ENCODE results near the gene SURF2. TPM values are rescaled to one million over a fixed set of nuclear protein-coding genes. Genes with fewer than 3 reads are reported as not detected.
"Not testable (repeated sequence)": the region's sequence is repeated elsewhere in the genome, so short reads cannot be mapped to it uniquely, and the experiment has no call there.

SURF2 gene
- total RNA-seq, 1 experiment from 2014 or later, result 20.6 TPM

DNA sequence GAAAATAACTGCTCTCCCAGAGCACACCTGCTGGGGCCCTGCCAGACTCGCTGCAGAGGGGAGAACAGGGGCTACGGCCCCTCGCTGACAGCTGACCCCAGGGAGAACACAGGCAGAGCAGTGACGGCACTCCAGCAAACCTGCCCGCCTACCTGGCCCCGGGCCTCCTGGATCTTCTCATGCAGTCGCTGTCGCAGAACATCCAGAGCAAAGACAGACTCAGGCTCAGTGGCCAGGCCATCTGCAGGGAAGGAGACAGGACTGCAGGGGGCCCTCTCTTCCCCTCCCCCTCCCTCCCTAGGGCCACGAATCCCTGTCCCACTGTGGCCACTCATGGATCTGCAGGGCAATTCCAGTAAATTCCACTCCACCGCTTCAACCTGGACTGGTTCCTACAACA, 22.8 kb upstream of the SURF2 start:
- no peak for DNase-seq

DNA sequence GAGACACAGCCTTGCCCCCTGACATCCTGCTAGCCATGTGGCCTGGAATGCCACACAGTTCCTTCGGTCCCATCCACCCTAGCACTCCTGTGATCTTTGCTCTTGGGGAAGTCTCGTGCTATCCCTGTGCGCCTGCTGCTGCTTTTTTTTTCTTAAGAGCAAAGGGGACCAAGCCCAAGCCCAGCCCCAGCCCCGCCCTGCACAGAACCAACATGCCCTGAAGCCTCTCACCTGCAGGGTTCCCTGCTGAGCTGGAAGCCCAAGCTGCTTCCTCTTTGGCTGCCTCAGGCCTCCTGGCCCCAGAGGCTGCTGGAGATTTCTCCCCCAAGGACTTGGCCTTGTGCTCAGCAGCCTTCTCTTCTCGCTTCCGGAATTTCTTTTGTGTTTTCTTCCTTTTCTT, 22.2 kb upstream of the SURF2 start:
- no TSS peak for BruUV-seq (replicated peaks)
- Mint-ChIP-seq H3K36me3 (ENCODE audit: insufficient read depth, unreplicated experiment) (peaks cover 52% of the 10 kb centered on the region), H3K9me3 (ENCODE audit: low read depth, unreplicated experiment) (no peaks in the 10 kb centered on the region), H3K4me1 (ENCODE audit: low read depth, unreplicated experiment) (peaks cover 27% of the 10 kb centered on the region), H3K4me3 (ENCODE audit: low read depth, unreplicated experiment) (peak overlapping the region; percentile 90), H3K27me3 (ENCODE audit: unreplicated experiment) (no peaks in the 10 kb centered on the region), H3K27ac (ENCODE audit: unreplicated experiment) (no peak overlapping the region)
- DNase-seq, result no peak
- TF ChIP-seq, protein P1, sequence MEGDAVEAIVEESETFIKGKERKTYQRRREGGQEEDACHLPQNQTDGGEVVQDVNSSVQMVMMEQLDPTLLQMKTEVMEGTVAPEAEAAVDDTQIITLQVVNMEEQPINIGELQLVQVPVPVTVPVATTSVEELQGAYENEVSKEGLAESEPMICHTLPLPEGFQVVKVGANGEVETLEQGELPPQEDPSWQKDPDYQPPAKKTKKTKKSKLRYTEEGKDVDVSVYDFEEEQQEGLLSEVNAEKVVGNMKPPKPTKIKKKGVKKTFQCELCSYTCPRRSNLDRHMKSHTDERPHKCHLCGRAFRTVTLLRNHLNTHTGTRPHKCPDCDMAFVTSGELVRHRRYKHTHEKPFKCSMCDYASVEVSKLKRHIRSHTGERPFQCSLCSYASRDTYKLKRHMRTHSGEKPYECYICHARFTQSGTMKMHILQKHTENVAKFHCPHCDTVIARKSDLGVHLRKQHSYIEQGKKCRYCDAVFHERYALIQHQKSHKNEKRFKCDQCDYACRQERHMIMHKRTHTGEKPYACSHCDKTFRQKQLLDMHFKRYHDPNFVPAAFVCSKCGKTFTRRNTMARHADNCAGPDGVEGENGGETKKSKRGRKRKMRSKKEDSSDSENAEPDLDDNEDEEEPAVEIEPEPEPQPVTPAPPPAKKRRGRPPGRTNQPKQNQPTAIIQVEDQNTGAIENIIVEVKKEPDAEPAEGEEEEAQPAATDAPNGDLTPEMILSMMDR (IDR thresholded peaks at IDR 0.05; ENCODE audit: unreplicated experiment), result no peak
- CTCF ChIA-PET, result interaction anchor here (0.5 to 1.3 kb wide), 2 partner anchors 92 to 146 kb away, joined by 4 read pairs; no protein-coding TSS in a partner anchor
- intact Hi-C loops (cut with micrococcal nuclease; ENCODE audit: unreplicated experiment), result no loop called here

More for the DNA sequence above, 22.8 kb upstream of the SURF2 start:
- Mint-ChIP-seq H3K9me3 (ENCODE audit: low read depth, unreplicated experiment) (peaks cover 4% of the 10 kb centered on the region), H3K4me3 (ENCODE audit: low read depth, unreplicated experiment) (no peak overlapping the region), H3K36me3 (ENCODE audit: insufficient read depth, unreplicated experiment) (peaks cover 56% of the 10 kb centered on the region), H3K27ac (ENCODE audit: unreplicated experiment) (no peak overlapping the region), H3K27me3 (ENCODE audit: unreplicated experiment) (no peaks in the 10 kb centered on the region), H3K4me1 (ENCODE audit: low read depth, unreplicated experiment) (peaks cover 33% of the 10 kb centered on the region)
- intact Hi-C loops (cut with micrococcal nuclease; ENCODE audit: unreplicated experiment), result no loop called here
- TF ChIP-seq, protein P1 (IDR thresholded peaks at IDR 0.05; ENCODE audit: unreplicated experiment), result no peak
- CTCF ChIA-PET, result no interaction called here
- BruUV-seq (replicated peaks), result no TSS peak

DNA sequence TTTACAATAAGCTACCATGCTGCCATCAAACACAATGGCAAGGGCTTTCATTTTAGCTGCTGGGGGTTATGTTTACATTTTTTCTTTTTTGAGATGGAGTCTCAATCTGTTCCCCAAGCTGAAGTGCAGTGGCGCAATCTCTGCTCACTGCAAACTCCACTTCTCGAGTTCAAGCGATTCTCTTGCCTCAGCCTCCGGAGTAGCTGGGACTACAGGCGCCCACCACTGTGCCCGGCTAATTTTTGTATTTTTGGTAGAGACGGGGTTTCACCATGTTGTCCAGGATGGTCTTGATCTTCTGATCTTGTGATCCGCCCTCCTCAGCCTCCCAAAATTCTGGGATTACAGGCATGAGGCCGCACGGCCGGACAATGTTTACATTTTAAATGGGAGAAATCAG, 21.5 kb upstream of the SURF2 start:
- Mint-ChIP-seq H3K36me3 (ENCODE audit: insufficient read depth, unreplicated experiment) (peaks cover 52% of the 10 kb centered on the region), H3K4me3 (ENCODE audit: low read depth, unreplicated experiment) (peak overlapping the region; percentile 90), H3K27ac (ENCODE audit: unreplicated experiment) (peak overlapping the region; percentile 80), H3K4me1 (ENCODE audit: low read depth, unreplicated experiment) (peaks cover 20% of the 10 kb centered on the region)
- DNase-seq; intact Hi-C loops (cut with micrococcal nuclease; ENCODE audit: unreplicated experiment); H3K9me3 Mint-ChIP-seq (ENCODE audit: low read depth, unreplicated experiment); BruUV-seq (replicated peaks); H3K27me3 Mint-ChIP-seq (ENCODE audit: unreplicated experiment): not testable (repeated sequence)
- CTCF ChIA-PET, result interaction anchor here (0.5 to 1.3 kb wide), 2 partner anchors 92 to 147 kb away, joined by 4 read pairs; no protein-coding TSS in a partner anchor

DNA sequence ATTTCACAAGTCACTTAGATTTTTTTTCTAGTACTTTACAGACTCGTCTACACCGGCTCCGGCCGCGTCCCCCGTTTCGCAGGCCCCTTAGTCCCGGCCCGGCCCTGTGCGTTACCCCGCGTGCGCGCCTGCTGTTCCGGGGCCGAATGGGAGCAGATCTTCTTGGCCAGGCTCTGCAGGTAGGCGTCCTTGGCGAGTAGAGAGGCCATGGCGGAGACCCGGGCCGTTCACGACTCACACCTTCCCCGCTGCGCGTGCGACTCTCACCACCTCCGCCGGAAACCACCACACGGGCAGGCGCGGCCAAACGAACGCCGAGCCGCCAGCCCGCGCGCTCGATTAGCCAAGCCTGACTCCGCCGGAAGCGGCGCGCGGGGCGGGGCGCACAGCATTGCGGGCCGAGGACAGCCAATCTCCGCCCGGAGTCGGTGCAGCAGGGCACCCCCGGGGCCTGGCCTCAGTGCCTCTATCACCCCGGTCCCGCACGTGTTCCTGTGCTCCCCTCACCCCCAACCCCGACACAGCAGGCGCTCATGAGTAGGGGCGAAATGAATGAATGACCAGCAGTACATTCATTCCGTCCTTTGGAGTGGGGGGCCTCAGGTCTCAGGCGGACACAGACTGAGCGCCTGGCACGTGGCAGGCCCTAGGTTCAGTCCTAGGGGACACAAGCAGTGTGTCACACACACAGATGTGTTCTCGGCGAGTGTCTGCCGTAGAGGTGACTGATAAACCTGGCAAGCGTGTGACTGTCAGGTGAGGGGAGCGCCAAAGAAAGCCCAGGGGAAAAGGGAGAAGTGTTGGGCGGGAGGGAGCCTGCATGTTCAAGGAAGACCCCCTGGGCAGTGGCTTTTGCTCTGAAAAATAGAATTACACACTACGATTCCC, 20.2 kb upstream of the SURF2 start, which contains the start of gene SURF6:
SURF6 (minus strand) TSS at position 265 of the 888 bp plus-strand sequence; CDS start at position 209, 56 bp downstream.
- Mint-ChIP-seq H3K4me1 (ENCODE audit: low read depth, unreplicated experiment) (peaks cover 13% of the 10 kb centered on the region), H3K36me3 (ENCODE audit: insufficient read depth, unreplicated experiment) (peaks cover 45% of the 10 kb centered on the region), H3K4me3 (ENCODE audit: low read depth, unreplicated experiment) (peak within 1 kb of the TSS; percentile 90), H3K27ac (ENCODE audit: unreplicated experiment) (peak within 1 kb of the TSS; percentile 80), H3K27me3 (ENCODE audit: unreplicated experiment) (no peaks in the 10 kb centered on the region), H3K9me3 (ENCODE audit: low read depth, unreplicated experiment) (no peaks in the 10 kb centered on the region)
- CTCF ChIA-PET, result interaction anchor here (0.6 to 0.7 kb wide), 2 partner anchors 67 to 124 kb away, joined by 3 to 4 read pairs; partner anchors contain the start of gene CACFD1
- DNase-seq, result peak; percentile 89
- TF ChIP-seq, protein P1 (IDR thresholded peaks at IDR 0.05; ENCODE audit: unreplicated experiment), result no peak
- intact Hi-C loops (cut with micrococcal nuclease; ENCODE audit: unreplicated experiment), result no loop called here
- no TSS peak for BruUV-seq (replicated peaks)
